ENCODE results near the gene CYBA.

The CYBA gene

GRCh38 chr16:88650749-88651275 lies at the start of gene CYBA:
Gene CYBA (minus strand): TSS chr16:88651053. CDS start chr16:88651013, 40 bp downstream.
- peak; percentile 69 for DNase-seq (ENCODE audit: low read depth)

DNA sequence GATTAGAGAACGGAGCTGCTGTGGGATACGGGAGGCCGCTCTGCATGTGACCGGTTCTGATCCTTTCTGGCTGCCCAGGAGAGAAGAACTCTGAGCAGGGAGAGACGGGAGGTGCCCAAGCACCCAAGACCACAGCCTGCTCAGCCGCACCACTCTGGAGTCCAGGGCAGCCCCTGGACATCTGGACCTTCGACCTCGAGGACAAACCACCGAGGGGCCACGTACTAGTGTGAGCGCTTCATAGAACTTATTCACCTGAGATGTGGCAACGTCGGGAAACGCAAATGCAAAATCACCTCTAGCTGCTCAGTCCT lies 49.4 kb upstream of the CYBA start:
- DNase-seq (ENCODE audit: low read depth): no peak

DNA sequence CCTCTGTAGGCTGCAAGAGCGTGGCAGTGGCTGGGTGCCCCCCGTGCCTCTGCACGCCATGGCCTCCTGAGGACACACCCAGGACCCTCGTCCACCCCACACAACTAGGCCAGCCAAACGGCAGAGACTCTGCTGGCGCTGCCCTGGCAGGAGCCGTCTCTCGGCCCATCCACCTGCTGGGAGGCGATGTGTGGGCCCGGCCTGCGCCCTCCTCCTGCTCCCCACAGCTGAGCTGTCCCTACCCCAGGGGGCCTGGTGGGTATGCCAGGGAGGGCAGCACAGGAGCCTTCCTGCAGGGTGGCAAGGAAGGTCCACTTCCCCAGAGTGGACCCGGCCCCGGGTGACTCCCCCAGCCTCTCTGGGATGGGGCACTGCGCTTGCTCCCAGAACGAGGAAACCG lies 48.3 kb upstream of the CYBA start:
- DNase-seq (ENCODE audit: low read depth): no peak

DNA sequence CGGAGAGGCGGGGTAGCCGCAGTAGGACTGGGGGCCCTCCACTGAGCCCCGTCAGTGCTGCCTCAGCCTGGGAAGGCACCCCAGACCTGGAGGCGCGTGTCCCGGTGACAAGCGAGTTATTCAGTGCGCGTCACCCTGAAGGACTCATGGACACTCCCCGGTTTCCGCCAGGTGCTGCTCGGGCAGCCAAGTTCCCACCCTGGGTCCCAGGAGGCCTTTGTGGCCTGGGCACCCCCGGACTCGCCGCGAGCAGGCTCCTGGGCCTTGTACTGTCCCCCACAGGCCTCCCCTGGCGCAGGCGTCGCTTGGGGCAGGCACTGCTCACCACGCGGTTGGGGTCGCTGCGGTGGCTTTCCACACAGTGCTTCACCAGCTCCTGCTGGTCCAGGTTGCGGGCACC lies 47.8 kb upstream of the CYBA start:
- DNase-seq (ENCODE audit: low read depth): no peak

- DNase-seq (ENCODE audit: low read depth): no peak
Measured at GRCh38 chr16:88697831-88698615, 47.2 kb upstream of the CYBA start.

DNA sequence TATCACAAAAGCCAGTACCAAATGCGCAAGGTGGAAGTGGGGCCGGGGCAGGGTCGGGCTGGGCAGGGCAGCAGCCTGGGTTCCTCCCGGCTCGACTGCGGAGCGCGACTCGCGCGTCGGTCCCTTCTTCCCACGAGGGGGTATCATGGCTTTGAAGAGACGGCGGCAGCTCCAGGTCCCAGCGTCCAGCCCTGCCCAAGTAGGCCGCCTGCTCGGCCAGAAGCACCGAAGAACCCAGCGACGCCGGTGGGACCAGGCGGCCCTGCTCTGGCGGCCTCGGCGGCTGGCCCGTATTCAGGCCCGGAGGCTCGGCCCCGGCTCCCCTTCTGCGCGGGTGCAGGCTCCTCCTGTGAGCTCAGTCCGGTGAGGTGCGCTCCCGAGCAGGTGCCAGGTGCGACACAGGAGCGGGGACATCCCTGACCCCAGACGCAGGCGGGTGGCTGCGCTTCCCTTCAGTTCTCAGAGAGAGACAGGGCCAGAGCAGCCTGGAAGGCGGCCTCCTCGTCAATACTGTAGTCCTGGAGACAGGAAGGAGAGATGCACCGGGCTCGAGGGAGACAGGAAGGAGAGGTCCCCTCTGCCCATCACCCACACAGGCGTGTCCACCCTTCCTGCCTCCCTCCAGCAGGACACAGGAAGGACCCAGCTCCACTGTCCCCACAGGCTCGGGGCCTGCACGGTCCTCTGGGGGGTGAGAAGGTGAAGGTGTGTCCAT lies 46.4 kb upstream of the CYBA start:
- no peak for DNase-seq (ENCODE audit: low read depth)

- DNase-seq (ENCODE audit: low read depth): no peak
Measured at GRCh38 chr16:88696441-88696840, 45.6 kb upstream of the CYBA start.

GRCh38 chr16:88695753-88696152 lies 44.9 kb upstream of the CYBA start:
- DNase-seq (ENCODE audit: low read depth): no peak

DNA sequence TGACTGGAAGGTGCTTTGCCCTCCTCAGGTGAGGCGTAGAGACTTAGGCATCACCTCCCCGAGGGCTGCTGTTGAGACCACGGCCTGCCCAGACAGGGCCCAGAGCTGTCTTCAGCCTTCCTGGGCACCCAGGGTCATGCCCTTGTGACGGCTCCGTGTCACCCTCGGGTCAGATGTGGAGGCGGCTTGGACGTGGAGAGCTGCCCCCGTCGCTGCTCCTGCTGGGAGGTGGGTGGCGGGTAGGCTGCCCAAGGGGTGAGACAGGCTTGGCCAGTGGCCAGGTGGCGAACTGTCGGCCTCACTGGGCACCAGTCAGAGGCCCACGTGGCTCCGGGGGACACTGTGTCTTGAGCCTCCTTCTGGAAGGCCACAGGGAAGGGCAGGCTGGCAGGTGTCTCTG lies 44.4 kb upstream of the CYBA start:
- no peak for DNase-seq (ENCODE audit: low read depth)

DNA sequence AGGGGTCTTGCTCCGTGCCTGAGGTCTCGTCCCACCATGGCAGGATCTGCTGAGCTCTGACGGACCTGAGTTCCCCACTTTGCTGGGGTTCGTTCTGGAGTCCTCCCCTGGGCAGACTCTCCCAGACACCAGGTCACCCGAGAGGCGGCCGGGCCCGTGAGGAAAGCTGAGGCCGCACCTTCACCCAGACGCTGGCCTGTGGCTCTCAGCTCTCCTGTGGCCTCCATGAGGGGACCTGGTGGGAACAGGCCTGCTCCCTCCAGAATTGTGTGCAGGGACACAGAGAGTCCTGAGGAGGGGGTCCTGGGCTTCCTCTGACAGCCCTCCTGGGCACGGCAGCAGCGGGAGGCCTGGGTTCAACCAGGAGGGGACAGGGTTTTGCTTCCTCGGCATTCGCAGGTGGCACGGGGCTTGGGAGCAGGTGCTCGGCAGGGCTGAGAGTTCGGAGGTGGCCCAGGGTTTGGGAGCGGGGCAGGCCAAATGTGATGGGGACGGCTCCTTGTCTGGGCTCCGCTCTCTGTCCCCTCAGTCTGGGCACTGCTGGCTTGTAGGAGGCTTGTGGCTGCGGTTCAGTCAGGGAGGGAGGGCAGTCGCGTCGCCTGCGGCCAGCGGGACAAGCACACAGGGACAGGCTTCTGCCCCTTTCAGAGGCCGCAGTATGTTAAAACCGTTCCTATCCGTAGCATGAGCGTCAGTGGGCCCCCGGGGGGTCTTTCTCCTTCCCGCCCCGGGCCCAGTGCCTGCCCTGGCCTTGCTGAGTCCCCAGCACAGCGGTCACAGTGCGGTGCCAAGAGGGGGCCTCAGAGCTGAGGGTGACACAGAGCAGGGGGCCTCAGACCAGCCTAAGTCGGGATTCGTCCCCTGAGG lies 43.6 kb upstream of the CYBA start:
- DNase-seq (ENCODE audit: low read depth): no peak

DNA sequence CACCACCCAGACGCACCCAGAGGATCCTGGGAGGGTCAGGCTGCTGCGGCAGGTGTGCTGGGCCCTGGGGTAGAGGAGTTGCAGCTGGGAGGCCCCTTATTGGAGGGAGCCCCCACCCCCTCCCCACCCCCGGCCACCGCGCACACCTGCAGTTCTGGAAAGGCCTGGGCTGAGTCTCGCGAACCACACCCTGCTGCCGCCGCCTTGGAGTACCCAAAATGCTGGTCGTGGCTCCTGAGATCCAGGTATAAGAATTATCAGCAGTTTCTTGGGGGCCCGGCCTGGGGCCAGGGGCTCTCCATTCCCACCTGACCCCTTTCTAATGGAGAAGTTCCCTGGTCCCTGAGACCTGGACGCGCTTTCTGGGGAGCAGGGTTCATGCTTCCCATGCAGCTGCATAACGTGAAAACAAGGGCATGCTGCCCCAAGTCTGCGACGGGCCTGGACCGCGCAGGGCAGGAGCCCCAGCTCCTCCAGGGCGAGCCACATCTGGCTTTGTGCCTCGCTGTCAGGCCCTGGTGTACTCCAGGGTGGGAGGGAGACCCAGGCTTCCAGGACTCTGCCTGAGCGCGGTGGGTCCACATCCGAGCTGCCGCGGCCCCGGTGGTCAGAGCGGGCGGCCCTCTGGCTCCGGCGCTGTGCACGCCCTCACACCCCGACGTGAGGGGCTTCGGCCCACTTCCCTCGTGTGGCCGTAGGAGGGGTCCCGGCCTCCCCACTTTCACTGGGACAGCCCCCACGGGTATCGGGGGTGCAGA lies 42.7 kb upstream of the CYBA start:
- no peak for DNase-seq (ENCODE audit: low read depth)

DNA sequence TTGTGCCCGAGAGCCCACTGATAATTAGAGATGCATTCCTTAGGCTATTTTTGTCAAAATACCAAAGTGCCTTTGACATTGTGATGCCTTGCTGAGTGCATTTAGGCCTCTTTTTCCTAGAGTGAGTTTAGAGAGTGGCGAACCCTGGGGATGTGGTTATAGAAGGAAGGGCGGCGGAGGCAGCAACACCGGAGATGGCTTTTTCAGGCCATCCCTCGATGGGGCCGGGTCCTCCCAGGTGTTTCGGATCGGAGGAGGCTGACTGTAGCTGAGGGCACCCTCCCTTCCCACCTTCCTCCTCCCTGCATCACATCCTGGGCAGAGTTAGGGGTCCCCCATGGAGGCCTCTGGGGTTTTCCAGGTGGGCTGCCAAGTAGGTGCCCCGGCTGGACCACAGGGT lies 42.0 kb upstream of the CYBA start:
- DNase-seq (ENCODE audit: low read depth): no peak

- no peak for DNase-seq (ENCODE audit: low read depth)
Measured at GRCh38 chr16:88691924-88692560, 41.2 kb upstream of the CYBA start.

DNA sequence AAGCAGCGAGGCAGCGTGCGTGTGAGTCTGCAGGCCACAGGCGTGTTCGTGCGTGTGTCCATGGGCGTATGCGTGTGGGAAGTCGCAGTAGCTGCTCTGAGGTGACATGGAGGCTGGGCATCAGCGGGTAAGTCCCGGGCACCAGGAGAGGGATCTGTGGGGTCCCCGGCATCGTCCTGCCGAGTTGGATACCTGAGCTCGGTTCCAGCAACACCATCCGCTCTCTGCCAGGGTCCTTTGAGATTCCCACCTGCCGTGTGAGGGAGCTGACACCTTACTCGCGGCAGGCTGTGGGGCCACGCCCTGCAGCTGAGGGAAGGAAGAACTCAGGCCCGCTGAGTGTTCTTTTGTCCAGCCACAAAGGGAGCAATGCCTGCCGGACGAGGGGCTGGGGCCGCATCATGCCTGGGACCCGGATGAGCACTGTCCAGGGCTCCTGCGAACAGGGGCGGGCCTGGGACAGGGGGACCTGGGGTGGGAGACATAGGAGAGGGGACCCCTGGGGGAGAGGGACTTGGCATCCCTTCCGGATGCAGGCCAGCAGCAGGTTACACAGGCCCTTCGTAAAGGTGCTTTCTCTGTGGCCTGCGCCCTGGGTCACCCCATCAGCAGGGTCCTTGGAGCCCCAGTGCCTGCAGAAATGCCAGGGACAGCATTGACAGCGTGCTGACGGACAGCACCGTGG lies 40.4 kb upstream of the CYBA start:
- DNase-seq (ENCODE audit: low read depth): no peak

- DNase-seq (ENCODE audit: low read depth): no peak
Measured at GRCh38 chr16:88690341-88691128, 39.7 kb upstream of the CYBA start.

- DNase-seq (ENCODE audit: low read depth): no peak
Measured at GRCh38 chr16:88688013-88688778, 37.3 kb upstream of the CYBA start.

DNA sequence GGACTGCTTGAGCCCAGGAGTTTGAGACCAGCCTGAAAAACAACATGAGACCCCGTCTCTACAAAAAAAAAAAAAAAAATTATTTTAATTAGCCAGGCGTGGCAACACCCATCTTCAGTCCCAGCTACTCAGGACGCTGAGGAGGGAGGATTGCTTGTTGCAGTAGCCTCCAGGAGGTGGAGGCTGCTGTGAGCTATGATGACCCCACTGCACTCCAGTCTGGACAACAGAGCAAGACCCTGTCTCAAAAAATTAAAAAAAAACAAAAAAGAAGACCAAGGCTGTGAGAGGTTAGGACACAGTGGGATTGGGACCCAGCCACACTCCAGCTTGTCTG lies 36.8 kb upstream of the CYBA start:
- no peak for DNase-seq (ENCODE audit: low read depth)

- DNase-seq (ENCODE audit: low read depth): no peak
Measured at GRCh38 chr16:88687254-88687576, 36.4 kb upstream of the CYBA start.

- DNase-seq (ENCODE audit: low read depth): peak; percentile 54
Measured at GRCh38 chr16:88686439-88687253, 35.8 kb upstream of the CYBA start, which contains the start of gene SNAI3. Gene SNAI3 (minus strand): TSS chr16:88686507. CDS start chr16:88686406, 101 bp downstream.
